Osteoblast (primary cell): ENCODE measurements around the gene RBM39. TPM values are rescaled to one million over a fixed set of nuclear protein-coding genes. Genes with fewer than 3 reads are reported as not detected.
"Not testable (repeated sequence)": the region's sequence is repeated elsewhere in the genome, so short reads cannot be mapped to it uniquely, and the experiment has no call there.

Source experiments
- DNase-seq: peaks from one replicate; pipeline ENCODE4 v3.0.0; 2011; ENCODE audit warnings: low spot score, mixed read lengths; ENCODE audit not compliant: insufficient read length; ENCODE audit errors: missing footprints
- H2AFZ ChIP-seq: 2 replicates; pipeline ENCODE4 v1.6.0; 2011; ENCODE audit warnings: mild to moderate bottlenecking, low read length
- H3K27ac ChIP-seq: 2 replicates; pipeline ENCODE4 v1.5.1; 2011; ENCODE audit warnings: mild to moderate bottlenecking, low read depth, low read length, moderate library complexity
- H3K27me3 ChIP-seq: 2 replicates; pipeline ENCODE4 v1.6.0; 2012; ENCODE audit warnings: mild to moderate bottlenecking, control low read depth, inconsistent platforms, low read length, moderate library complexity; ENCODE audit not compliant: insufficient read depth
- H3K36me3 ChIP-seq: 2 replicates; pipeline ENCODE4 v1.5.1; 2011; ENCODE audit warnings: mild to moderate bottlenecking, low read length, control low read depth, moderate library complexity; ENCODE audit not compliant: insufficient read depth
- H3K4me1 ChIP-seq: 2 replicates; pipeline ENCODE4 v1.5.1; 2011; ENCODE audit warnings: mild to moderate bottlenecking, low read length, control low read depth, moderate library complexity; ENCODE audit not compliant: insufficient read depth
- H3K4me2 ChIP-seq: 2 replicates; pipeline ENCODE4 v1.6.0; 2011; ENCODE audit warnings: mild to moderate bottlenecking, low read length; ENCODE audit not compliant: insufficient read depth
- H3K4me3 ChIP-seq: fragments of 200-600 bp; sonication (generic); 3 replicates; pipeline ENCODE4 v1.5.1; 2012; ENCODE audit warnings: mild to moderate bottlenecking, low read length, inconsistent platforms; ENCODE audit not compliant: insufficient read depth
- H3K79me2 ChIP-seq: 2 replicates; pipeline ENCODE4 v1.6.0; 2012; ENCODE audit warnings: mild to moderate bottlenecking, low read length, control low read depth, inconsistent platforms; ENCODE audit not compliant: insufficient read depth
- H3K9me3 ChIP-seq: 2 replicates; pipeline ENCODE4 v1.5.1; 2011; ENCODE audit warnings: low read depth, low read length, control low read depth
- H4K20me1 ChIP-seq: 2 replicates; pipeline ENCODE4 v1.6.0; 2012; ENCODE audit warnings: mild to moderate bottlenecking, low read length, control low read depth; ENCODE audit not compliant: insufficient read depth
- total RNA-seq: library from RNA; depleted of rRNA; stranded (reverse); fragments of >200 nt; gene quantifications from 2 replicates; pipeline ENCODE4 v1.2.3, GENCODE V29; 2012
- TF ChIP-seq, protein P1 (sequence below): IDR thresholded peaks from 2 replicates; pipeline ENCODE4 v1.5.1; 2011; ENCODE audit warnings: mild to moderate bottlenecking, low read depth, low read length, moderate library complexity; ENCODE audit errors: extremely low read depth

Gene RBM39
- total RNA-seq, 1 donor = 300 TPM

GRCh38 chr20:35708502-35708901 is 33.6 kb downstream of the RBM39 start:
- Histone ChIP-seq H3K4me3 (no peak overlapping the region), H3K36me3 (peaks cover 97% of the 10 kb centered on the region), H4K20me1 (peaks cover 68% of the 10 kb centered on the region), H3K4me2 (no peak overlapping the region), H3K4me1 (peaks cover 19% of the 10 kb centered on the region), H2AFZ (no peak overlapping the region), H3K79me2 (peaks cover 70% of the 10 kb centered on the region), H3K27ac (no peak overlapping the region), H3K9me3 (no peaks in the 10 kb centered on the region), H3K27me3 (no peaks in the 10 kb centered on the region)
- DNase-seq = no peak
- TF ChIP-seq, protein P1, sequence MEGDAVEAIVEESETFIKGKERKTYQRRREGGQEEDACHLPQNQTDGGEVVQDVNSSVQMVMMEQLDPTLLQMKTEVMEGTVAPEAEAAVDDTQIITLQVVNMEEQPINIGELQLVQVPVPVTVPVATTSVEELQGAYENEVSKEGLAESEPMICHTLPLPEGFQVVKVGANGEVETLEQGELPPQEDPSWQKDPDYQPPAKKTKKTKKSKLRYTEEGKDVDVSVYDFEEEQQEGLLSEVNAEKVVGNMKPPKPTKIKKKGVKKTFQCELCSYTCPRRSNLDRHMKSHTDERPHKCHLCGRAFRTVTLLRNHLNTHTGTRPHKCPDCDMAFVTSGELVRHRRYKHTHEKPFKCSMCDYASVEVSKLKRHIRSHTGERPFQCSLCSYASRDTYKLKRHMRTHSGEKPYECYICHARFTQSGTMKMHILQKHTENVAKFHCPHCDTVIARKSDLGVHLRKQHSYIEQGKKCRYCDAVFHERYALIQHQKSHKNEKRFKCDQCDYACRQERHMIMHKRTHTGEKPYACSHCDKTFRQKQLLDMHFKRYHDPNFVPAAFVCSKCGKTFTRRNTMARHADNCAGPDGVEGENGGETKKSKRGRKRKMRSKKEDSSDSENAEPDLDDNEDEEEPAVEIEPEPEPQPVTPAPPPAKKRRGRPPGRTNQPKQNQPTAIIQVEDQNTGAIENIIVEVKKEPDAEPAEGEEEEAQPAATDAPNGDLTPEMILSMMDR = no peak

DNA sequence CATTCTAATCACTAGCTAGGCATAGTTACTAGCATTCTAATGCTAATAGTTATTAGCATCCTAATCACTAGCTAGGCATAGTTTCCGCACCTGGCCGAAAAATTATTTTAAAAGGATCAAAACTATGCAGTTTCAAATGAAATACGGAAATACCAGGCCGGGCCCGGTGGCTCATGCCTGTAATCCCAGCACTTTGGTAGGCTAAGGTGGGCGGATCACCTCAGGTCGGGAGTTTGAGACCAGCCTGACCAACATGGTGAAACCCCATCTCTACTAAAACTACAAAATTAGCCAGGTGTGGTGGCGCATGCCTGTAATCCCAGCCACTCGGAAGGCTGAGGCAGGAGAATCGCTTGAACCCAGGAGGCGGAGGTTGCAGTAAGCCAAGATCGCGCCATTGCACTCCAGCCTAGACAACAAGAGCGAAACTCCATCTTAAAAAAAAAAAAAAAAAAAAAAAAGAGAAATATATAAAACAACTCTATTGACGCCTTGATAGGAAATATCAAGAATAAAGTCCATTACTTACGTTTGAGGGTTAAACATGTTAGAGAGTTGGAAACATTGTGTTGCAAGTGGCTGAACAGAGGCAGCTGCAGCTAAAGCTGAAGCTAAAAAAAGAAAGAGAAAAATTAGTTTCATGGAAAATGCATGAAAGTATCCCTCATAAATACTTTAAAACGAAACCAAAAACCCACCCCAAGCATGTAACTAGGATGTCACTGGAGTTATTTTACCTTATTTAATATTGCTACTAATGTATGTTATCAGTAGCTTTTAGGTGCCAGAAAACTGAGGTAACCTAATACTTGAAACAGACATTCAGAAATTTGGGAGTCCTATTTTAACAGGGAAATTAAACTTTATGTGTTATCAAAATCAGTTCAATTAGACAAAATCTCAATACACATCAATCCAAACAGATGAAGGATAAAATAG is 35.2 kb downstream of the RBM39 start:
- H3K4me3 ChIP-seq, H3K9me3 ChIP-seq, H3K4me2 ChIP-seq, DNase-seq, H3K27ac ChIP-seq, H2AFZ ChIP-seq, H3K27me3 ChIP-seq: not testable (repeated sequence)
- H4K20me1 ChIP-seq = peaks cover 65% of the 10 kb centered on the region
- H3K4me1 ChIP-seq = peaks cover 22% of the 10 kb centered on the region
- H3K79me2 ChIP-seq = peaks cover 55% of the 10 kb centered on the region
- H3K36me3 ChIP-seq = peaks cover 99% of the 10 kb centered on the region

DNA sequence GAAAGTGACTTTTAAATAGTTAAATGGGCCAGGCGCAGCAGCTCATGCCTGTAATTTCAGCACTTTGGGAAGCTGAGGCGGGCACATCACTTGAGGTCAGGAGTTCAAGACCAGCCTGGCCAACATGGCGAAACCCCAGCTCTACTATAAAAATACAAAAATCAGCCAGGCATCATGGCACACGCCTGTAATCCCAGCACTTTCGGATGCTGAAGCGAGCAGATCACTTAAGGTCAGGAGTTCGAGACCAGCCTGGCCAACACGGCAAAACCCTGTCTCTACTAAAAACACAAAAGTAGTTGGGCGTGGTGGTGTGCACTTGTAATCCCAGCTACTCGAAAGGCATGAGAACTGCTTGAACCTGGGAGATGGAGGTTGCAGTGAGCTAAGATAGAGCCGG is 36.2 kb downstream of the RBM39 start:
- peaks cover 56% of the 10 kb centered on the region for H4K20me1 ChIP-seq
- H3K4me1 ChIP-seq = peaks cover 18% of the 10 kb centered on the region
- not testable (repeated sequence) for H3K4me3 ChIP-seq, DNase-seq, H3K9me3 ChIP-seq, H3K27me3 ChIP-seq, H3K4me2 ChIP-seq, H2AFZ ChIP-seq
- peaks cover 93% of the 10 kb centered on the region for H3K36me3 ChIP-seq
- H3K79me2 ChIP-seq = peaks cover 49% of the 10 kb centered on the region
- H3K27ac ChIP-seq = peak overlapping the region; percentile 30

GRCh38 chr20:35704514-35705261 is 37.4 kb downstream of the RBM39 start:
- Histone ChIP-seq H3K9me3 (no peaks in the 10 kb centered on the region), H3K27me3 (no peaks in the 10 kb centered on the region), H3K4me1 (peaks cover 20% of the 10 kb centered on the region), H3K4me3 (no peak overlapping the region), H3K36me3 (peaks cover 81% of the 10 kb centered on the region), H2AFZ (no peak overlapping the region), H4K20me1 (peaks cover 44% of the 10 kb centered on the region), H3K27ac (no peak overlapping the region), H3K4me2 (no peak overlapping the region), H3K79me2 (peaks cover 41% of the 10 kb centered on the region)
- no peak for DNase-seq
- TF ChIP-seq, protein P1 = no peak
